ENCODE measurements around the gene ZFHX3.

DNA sequence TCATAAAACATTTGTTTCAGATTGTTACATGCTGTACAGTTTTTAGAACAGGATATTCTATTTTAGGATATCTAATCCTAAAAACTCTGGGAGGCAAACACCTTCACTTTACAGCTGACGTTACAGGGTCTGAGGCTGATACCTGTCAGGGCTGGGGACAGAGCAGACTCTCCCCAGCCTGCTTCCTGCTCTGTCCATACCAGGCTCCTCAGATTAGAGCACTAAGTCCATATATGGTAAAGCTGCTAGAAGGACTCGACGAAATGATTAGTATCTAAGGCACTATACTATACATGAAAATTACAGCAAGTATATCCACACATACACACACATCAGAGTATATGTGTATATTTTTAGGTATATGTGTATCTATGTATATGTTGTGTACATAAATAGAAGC is 125.2 kb downstream of the ZFHX3 start:
- TF ChIP-seq, protein P1, sequence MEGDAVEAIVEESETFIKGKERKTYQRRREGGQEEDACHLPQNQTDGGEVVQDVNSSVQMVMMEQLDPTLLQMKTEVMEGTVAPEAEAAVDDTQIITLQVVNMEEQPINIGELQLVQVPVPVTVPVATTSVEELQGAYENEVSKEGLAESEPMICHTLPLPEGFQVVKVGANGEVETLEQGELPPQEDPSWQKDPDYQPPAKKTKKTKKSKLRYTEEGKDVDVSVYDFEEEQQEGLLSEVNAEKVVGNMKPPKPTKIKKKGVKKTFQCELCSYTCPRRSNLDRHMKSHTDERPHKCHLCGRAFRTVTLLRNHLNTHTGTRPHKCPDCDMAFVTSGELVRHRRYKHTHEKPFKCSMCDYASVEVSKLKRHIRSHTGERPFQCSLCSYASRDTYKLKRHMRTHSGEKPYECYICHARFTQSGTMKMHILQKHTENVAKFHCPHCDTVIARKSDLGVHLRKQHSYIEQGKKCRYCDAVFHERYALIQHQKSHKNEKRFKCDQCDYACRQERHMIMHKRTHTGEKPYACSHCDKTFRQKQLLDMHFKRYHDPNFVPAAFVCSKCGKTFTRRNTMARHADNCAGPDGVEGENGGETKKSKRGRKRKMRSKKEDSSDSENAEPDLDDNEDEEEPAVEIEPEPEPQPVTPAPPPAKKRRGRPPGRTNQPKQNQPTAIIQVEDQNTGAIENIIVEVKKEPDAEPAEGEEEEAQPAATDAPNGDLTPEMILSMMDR (conservative IDR thresholded peaks at IDR 0.05): no peak
- TF ChIP-seq ZFX (IDR thresholded peaks at IDR 0.05): no peak

Data from C4-2B (cell line).